GM21367 (cell line): ENCODE data around the gene KIAA1217.

Source experiments
- ATAC-seq: cut with Tn5 transposase; IDR thresholded peaks from one replicate; pipeline ENCODE4 v1.9.1; 2021; ENCODE audit not compliant: unreplicated experiment

Gene KIAA1217

GRCh38 chr10:24240041-24240751 is 31.3 kb downstream of the KIAA1217 start:
- no peak for ATAC-seq

- no peak for ATAC-seq
Measured at GRCh38 chr10:24241536-24242040, 32.6 kb downstream of the KIAA1217 start.

GRCh38 chr10:24242562-24242961 is 33.6 kb downstream of the KIAA1217 start:
- no peak for ATAC-seq

GRCh38 chr10:24246365-24246764 is 37.4 kb downstream of the KIAA1217 start:
- no peak for ATAC-seq

GRCh38 chr10:24247841-24248240 is 38.9 kb downstream of the KIAA1217 start:
- no peak for ATAC-seq

GRCh38 chr10:24249829-24250415 is 41.0 kb downstream of the KIAA1217 start:
- ATAC-seq, result no peak

- ATAC-seq, result no peak
Measured at GRCh38 chr10:24251547-24251946, 42.6 kb downstream of the KIAA1217 start.

- no peak for ATAC-seq
Measured at GRCh38 chr10:24254180-24254579, 45.2 kb downstream of the KIAA1217 start.

GRCh38 chr10:24255115-24255880 is 46.4 kb downstream of the KIAA1217 start:
- no peak for ATAC-seq

GRCh38 chr10:24255881-24256311 is 47.0 kb downstream of the KIAA1217 start:
- no peak for ATAC-seq

GRCh38 chr10:24256619-24257107 is 47.7 kb downstream of the KIAA1217 start:
- ATAC-seq, result no peak

GRCh38 chr10:24257588-24257987 is 48.6 kb downstream of the KIAA1217 start:
- no peak for ATAC-seq

- ATAC-seq, result no peak
Measured at GRCh38 chr10:24259365-24260130, 50.6 kb downstream of the KIAA1217 start.

- ATAC-seq, result no peak
Measured at GRCh38 chr10:24261627-24262026, 52.7 kb downstream of the KIAA1217 start.

GRCh38 chr10:24262929-24263590 is 54.1 kb downstream of the KIAA1217 start:
- no peak for ATAC-seq

GRCh38 chr10:24269476-24269875 is 60.5 kb downstream of the KIAA1217 start:
- no peak for ATAC-seq

- no peak for ATAC-seq
Measured at GRCh38 chr10:24272374-24272773, 63.4 kb downstream of the KIAA1217 start.

- no peak for ATAC-seq
Measured at GRCh38 chr10:24277277-24277676, 68.3 kb downstream of the KIAA1217 start.

GRCh38 chr10:24277771-24278170 is 68.8 kb downstream of the KIAA1217 start:
- no peak for ATAC-seq

GRCh38 chr10:24278176-24278889 is 69.4 kb downstream of the KIAA1217 start:
- ATAC-seq, result no peak
